NCI-H446 (cell line): ENCODE results near the gene CACNB3.
"Not testable (repeated sequence)": the region's sequence is repeated elsewhere in the genome, so short reads cannot be mapped to it uniquely, and the experiment has no call there.

Experiments used
- DNase-seq, 2 experiments: peaks; one replicate each; lab custom pipeline; 2025; lab: John Stamatoyannopoulos, UW

CACNB3 gene

DNA sequence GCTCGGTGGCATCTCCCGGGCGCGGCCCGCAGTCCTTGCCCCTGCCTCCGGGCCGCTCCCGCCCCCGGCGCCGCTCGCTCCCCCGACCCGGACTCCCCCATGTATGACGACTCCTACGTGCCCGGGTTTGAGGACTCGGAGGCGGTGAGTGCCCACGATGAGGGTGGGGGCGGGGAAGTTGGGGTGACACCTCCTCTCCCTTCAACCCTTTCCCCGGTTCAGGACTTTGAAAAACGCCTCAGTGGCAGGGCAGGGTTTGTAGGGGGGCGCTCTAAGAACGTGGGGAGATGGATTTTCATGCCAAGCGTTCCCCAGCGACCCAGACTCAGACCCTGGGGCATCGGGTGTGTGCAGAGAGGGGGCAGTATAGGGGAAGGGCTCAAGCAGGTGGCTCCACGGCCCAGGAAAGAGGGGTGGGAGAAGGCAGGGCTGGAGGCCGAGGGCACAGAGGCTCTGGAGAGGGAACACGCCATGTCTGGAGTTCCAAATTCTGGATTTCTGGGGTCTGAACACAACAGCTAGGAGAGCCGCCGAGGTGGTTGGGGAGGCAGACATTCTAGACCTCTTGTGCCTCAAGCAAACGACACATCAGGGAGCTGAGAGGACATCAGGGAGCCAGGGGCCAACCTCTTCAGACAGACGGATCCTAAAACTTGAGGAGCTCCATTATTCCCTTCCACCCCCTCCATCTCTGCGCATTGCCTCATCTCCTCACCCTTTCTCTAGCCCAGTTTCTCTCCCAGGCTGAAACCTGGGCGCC lies 715 bp downstream of the CACNB3 start:
- DNase-seq = no peak

DNA sequence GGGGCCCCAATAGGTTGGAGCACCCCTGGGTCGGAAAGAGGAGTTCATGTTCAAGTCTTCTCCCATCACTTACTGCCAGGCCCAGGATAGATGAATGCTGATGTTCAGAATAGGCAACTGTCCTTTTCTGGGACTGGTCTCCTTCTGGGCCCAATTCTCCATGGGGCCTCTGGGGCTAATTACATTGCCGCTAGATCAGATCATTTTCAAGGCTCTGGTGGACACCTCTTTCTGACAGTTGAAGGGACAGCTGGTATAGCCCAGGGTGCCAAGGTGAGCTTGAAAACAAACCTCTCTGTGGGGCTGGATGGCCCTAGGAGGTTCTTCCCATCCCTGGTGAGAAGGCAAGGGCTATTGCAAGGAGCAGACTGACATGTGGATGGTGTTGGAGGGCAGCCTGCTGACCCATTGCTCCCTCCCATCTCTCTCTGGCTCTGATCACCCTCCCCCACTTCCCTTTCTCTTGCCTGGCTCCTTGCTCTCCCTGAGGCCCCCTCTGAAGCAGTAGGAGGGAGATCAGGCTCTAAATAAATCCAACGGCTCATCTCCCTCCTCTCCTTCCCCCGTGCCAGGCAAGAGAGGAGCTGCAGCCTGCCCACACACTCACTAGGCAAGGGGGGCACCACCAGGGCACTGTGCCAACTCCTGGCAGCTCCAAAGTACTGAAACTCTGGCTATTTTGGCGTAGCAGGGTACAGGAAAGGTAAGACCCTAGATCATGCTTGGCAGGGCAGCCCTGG lies 1.9 kb downstream of the CACNB3 start:
- DNase-seq = no peak

DNA sequence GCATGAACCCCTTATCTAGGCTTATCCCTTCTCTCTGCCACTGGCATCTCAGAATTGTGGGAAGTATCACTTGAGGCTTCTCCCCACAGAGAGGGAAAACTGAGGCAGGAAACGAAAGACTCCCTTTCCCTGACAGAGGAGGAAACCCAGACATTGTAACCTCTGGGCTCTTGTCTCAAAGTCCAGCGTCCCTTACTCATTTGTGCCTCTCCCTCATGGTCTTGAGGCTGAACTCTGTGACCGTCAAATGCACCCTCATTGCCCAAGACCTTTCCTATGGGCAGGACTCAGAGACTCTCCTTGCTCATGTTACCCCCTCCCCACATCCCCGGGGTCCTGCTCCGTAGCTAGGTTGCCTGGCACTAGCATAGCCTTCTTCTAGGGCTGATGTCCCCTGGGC lies 3.8 kb downstream of the CACNB3 start:
- DNase-seq = no peak

DNA sequence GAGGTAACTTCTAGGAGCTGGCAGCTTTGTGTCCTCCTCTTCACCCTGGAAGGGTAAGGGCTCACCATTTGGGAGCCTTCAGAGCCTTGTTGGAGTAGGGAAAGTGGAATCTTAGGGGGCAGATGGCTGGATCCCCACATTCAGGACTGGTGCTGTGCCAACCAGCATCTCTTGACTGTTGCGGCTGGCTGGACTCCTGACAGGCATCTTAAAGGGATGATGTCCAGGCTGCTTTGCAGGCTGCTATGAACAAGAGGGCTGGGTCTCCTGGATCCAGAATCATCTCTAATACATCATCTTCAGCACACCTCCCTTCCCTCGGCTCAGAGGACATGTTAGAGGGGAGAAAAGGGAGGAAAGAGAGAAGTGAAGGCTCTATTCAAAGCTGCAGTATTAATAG lies 4.4 kb downstream of the CACNB3 start:
- no peak for DNase-seq

DNA sequence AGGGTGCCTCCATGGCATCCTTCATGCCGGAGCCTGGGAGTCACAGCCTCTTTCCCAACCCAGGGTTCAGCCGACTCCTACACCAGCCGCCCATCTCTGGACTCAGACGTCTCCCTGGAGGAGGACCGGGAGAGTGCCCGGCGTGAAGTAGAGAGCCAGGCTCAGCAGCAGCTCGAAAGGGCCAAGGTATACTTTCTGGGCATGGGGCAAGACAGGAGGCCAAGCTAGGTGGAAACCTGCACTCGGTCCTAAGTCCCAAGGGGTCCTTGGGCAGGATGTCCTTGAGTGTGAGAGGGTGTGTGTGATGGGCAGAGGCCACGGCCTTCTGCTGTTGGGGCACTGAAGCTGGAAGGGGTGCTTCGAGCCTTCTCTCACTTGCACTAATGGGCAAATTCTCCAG lies 5.0 kb downstream of the CACNB3 start:
- no peak for DNase-seq

DNA sequence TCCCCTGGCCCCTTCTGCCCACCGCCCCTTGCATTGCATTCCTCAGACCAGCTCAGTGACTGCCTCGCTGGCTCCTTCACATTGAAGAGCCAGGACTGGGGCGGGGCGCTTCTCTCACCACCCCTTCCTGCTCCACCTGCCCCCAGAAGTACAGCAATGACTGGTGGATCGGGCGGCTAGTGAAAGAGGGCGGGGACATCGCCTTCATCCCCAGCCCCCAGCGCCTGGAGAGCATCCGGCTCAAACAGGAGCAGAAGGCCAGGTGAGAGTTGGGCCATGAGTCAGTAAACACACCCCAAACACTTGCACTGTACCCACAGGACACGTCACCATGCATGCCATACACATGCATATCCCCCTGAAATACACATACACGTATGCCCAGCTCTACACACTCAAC lies 5.8 kb downstream of the CACNB3 start:
- DNase-seq = no peak

DNA sequence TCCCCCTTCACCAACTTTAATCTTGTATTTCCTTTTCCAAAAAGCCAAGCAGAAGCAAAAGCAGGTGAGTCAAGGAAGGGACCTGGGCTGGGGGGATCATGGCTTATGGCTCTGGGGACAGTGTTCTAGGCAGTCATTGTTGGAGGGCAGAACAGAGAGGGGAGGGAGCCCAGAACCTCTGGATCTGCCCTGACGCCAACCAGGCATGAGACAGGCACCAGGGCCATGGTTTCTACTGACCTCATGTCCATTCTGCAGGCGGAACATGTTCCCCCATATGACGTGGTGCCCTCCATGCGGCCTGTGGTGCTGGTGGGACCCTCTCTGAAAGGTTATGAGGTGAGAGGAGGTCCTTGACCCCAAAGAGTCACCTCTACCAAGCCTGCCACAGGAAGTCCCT lies 6.6 kb downstream of the CACNB3 start:
- no peak for DNase-seq

DNA sequence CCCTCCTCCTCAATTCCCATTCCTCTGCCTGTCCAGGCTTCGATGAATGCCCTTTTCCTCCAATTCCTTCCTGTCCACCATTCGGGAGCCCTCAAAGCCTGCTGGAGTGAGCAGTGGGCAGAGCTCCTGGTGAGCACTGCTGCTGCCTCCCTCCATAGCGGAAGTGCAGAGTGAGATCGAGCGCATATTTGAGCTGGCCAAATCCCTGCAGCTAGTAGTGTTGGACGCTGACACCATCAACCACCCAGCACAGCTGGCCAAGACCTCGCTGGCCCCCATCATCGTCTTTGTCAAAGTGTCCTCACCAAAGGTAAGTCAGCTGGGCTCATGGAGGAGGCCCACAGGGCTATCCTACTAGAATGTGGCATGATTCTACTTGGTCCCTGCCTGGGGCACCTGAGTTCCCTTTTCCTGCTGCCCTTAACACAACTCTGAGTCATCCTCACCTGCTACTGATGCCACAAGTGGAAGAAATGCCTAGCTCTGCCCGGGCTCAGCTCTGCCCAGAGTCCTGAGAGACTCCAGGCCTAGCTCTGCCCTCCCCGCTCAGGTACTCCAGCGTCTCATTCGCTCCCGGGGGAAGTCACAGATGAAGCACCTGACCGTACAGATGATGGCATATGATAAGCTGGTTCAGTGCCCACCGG lies 8.0 kb downstream of the CACNB3 start:
- no peak for DNase-seq

DNA sequence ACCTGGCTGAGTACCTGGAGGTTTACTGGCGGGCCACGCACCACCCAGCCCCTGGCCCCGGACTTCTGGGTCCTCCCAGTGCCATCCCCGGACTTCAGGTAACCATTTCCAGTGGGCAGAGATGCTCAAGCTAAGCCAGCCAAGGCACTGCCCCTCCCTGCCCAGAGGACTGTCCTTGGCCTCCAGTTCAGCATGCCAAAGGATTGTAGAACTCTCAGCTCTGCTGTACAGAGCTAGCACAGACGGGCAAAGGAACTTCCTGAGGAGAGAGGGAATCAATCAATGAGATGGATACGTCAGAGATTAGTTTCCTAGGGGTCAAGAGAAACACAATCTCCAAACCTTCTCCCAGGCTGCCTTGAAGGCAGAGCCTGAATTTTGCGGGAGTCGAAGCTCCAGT lies 8.7 kb downstream of the CACNB3 start:
- no peak for DNase-seq

DNA sequence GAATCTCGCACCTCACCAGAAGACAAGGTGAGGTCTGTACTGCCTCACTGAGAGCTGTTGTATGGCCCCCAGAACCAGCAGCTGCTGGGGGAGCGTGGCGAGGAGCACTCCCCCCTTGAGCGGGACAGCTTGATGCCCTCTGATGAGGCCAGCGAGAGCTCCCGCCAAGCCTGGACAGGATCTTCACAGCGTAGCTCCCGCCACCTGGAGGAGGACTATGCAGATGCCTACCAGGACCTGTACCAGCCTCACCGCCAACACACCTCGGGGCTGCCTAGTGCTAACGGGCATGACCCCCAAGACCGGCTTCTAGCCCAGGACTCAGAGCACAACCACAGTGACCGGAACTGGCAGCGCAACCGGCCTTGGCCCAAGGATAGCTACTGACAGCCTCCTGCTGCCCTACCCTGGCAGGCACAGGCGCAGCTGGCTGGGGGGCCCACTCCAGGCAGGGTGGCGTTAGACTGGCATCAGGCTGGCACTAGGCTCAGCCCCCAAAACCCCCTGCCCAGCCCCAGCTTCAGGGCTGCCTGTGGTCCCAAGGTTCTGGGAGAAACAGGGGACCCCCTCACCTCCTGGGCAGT lies 9.3 kb downstream of the CACNB3 start:
- DNase-seq = no peak

DNA sequence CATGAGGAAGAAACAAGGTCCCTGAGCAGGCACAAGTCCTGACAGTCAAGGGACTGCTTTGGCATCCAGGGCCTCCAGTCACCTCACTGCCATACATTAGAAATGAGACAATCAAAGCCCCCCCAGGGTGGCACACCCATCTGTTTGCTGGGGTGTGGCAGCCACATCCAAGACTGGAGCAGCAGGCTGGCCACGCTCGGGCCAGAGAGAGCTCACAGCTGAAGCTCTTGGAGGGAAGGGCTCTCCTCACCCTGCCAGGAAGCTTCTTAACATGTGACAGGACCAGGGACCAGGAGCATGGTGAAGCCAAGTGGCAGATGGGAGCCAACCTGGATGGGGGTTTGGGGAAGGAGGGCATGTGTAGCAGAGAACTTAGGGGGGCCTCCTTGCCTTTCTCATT lies 10.0 kb downstream of the CACNB3 start:
- no peak for DNase-seq

DNA sequence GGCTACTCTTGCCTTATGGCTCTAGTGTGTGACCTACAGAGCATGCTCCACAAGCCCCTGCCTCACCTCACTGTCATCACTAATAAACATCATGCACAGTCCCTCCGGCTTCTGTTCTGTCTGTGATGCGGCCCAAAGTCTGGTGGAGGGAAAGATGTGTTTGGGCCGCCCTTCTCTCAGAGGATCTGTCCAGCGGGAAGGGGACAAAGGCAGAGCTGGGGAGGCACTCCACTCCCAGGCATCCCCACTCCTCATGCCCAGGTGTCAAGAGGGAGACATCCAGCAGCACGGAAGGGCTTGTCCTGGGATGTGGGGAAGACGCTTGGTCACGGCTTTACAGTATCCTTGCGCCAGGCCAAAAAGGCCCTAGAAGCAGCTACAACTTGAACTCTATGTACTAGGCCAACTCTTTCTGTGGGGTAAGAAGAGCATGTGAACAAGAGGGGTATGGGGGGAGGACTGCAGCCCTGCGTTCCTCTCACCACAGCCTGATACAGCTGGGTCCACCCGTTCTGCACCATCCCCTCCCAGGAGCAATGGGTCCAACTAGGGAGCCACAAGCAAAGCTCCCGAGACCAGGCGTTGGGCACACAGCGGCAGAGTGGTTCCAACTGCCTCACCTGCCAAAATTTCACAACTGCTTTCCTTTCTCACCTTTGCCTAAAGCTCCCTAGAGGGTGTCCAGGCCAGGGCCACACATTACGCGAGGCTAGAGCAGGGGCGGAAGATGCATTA lies 10.7 kb downstream of the CACNB3 start:
- no peak for DNase-seq

DNA sequence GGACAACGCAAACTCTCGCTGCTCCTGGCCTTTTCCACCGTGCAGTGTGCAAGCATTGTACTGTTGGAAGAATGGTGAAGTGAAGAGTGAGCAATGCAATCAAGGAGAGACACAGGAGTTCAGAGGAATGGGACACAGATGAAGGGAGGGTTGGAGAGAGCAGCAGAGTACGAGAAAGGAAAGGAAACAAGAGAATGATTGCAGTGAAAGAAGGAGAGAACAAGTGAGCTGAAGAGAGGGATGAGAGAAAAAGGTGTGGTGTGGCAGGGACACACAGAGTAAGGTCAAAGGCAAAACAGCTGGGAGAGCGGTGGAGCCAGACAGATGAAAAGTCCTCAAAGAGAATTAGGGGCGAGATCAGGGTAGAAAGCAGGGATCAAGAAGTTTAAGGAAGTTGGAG lies 13.0 kb downstream of the CACNB3 start:
- no peak for DNase-seq

DNA sequence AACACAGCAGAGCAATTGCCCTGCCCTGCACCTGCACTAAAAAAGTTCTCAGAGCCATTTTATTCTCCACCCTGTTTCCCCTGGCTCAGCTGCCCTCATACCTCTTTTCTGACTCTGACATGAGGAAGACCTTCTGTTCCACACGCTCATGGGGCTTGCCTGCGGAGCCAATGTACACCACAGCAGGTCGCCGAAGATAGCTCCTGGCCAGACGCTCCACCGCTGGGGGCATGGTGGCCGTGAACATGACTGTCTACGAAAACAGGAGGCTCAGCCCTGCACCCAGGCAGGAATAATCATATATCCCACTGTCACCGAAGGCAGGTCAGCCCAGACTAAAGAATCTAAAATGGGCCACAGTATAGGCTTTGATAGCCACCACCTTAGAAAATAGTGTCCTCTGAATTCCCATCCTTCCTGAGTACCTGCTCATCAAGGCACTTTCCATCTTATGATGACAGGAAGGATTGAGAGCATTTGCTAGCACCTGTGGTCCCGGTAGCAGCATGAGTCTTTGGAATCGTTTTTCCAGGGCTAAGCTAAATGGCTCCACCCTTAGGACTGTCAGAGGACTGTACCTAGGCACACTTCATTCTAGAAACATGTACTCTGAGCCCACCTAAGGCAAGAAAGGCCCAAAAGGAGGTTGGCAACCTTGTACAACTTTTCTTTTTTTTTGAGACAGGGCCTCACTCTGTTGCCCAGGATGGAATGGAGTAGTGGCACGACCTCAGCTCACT lies 14.2 kb downstream of the CACNB3 start:
- no peak for DNase-seq

DNA sequence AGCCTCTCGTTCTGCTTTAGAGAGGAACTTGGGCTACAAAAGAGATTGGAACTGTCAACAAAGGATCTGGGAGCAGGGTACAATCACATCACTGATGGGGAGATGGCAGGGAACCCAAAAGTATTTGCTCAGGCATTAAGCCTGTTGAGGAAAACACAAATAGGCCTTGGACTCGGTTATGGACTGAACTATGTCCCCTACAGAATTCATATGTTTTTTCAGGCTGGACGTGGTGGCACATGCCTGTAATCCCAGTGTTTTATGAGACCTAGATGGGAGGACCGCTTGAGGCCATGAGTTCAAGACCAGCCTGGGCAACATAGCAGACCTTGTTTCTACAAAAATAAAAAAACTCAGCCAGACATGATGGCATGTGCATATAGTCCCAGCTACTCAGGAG lies 19.8 kb downstream of the CACNB3 start:
- no peak for DNase-seq

DNA sequence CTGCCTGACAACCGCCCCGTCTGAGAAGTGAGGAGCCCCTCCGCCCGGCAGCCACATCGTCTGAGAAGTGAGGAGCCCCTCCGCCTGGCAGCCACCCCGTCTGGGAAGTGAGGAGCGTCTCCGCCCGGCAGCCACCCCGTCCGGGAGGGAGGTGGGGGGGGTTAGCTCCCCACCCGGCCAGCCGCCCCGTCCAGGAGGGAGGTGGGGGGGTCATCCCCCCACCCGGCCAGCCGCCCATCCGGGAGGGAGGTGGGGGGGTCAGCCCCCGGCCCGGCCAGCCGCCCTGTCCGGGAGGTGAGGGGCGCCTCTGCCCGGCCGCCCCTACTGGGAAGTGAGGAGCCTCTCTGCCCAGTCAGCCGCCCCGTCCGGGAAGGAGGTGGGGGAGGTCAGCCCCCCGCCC lies 23.7 kb downstream of the CACNB3 start:
- DNase-seq = not testable (repeated sequence)

DNA sequence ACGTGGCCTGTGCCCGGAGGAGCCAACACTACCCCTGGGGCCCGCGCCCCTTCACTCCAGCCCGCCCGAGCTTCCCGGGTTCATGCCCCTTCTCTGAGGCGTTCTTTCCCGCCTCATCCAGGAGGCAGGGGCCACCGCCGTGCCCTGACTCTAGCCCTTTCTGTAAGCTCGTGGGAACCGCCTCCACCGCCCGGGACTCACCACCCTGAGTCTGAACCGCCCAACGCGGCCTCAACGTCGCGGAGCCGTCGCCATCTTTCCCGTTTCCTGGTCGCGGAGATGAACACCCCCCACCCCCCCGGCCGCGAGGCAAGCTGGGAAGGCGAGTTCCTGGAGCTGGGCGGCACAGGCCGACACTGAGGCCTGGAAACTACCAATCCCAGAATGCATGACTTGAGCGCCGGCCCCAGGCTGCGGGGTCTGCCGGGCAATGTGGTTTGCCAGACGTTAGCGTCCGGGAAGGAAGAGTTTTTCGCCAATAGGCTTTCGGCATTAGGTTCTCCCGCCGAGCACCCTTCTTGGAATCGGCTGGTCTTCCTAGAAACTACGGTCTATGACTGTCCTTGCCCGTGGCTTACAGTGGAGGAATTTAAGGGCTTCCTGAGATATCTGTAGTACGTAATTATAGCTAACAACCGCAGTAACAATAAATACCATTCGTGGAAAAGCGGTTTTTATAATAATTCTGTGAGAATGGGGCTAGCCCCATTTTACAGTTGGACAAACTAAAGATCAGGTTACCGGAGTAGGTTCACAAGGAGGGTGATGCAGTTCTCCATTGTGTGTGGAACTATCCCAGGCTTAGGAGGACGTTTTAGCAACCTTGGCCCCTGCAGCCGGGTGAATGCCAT lies 33.8 kb downstream of the CACNB3 start, which contains the start of gene DDX23:
Gene DDX23 (minus strand): TSS at position 281 of the 851 bp plus-strand sequence. CDS start 6,381 bp downstream, outside the sequence.
- DNase-seq = peak; percentile 88 to 97

DNA sequence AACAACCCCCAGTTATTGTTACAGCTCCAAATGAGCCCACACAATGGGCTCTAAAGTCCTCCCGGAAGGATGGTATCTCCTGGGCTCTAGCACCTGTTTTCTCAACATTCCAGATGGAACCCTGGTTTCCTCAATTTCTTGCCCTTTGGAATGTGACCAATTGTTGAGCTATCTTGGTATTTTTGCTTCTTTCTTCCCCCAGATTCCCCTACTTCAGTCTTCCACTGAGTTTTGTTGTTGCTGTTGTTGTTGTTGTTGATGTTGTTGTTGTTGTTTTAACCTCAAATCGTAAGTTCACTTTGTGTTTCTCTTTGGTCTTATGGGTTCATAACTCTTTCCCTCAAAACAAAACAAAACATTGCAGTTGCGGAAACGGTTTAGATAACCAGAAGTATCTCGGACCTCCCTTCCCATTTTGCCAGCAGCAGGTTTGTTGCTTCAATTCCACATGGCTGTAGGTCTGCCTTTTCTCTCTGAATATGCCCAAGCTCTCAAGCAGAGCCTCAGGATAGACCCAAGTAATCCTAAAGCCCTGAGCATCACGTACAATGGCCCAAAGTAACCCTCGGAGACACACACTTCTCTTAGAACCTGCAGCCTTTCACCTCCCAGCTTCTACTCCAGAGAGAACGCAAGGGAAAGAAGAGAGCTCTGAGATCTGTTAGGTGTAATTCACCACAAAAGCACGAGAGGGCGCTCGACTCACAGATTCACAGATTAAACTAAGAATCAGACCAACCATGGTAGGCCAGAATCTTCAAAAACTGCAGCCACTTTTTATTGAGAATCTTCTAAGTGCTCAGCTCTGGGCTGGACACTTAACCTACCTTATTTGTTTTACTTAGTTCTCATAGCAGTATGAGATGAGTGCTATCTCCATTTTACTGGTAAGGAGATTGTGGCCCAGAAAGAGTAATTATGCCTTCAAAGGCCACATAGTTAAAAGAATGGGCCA lies 34.7 kb downstream of the CACNB3 start:
- DNase-seq = peak; percentile 91 to 93

DNA sequence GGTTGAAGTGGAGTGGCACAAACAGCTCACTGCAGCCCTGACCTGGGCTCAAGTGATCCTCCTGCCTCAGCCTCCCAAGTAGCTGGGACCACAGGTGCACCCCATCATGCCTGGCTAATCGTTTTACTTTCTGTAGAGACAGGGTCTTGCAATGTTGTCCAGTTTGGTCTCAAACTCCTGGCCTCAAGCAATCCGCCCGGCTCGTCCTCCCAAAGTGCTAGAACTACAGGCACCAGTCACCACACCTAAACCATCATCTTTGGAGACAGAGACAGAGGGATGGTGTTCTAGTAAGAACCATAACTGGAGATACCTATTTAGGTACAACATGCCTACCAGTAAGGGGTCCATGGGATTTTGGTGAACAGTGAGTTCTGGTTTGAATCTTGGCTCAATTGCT lies 36.2 kb downstream of the CACNB3 start:
- DNase-seq = no peak
